Cardiac muscle cell (in vitro differentiated cells and primary cell): Measurements from ENCODE around the gene MCEMP1. TPM values are rescaled to one million over a fixed set of nuclear protein-coding genes. Genes with fewer than 3 reads are reported as not detected.

Experiments used
- DNase-seq, 2 donors: peaks; one replicate each; pipeline versions ENCODE4 v3.0.0 to v3.0.0-alpha.2; 2010 to 2017; ENCODE audit warnings: low read depth in 1 of 2, low spot score in 1 of 2
- H3K27ac ChIP-seq: fragments of 200-600 bp; sonication (generic); 2 replicates; pipeline ENCODE4 v1.5.1; 2016
- H3K27me3 ChIP-seq: fragments of 200-600 bp; sonication (generic); 2 replicates; pipeline ENCODE4 v1.6.0; 2016; ENCODE audit warnings: control low read depth
- H3K36me3 ChIP-seq: fragments of 200-600 bp; sonication (generic); 2 replicates; pipeline ENCODE4 v1.5.1; 2016; ENCODE audit warnings: control low read depth
- H3K4me1 ChIP-seq: fragments of 200-600 bp; sonication (generic); 2 replicates; pipeline ENCODE4 v1.8.1; 2017; ENCODE audit warnings: low read depth, mild to moderate bottlenecking, mixed run types
- H3K4me3 ChIP-seq: fragments of 200-600 bp; sonication (generic); 2 replicates; pipeline ENCODE4 v1.5.1; 2016; ENCODE audit warnings: mild to moderate bottlenecking
- H3K9me3 ChIP-seq: fragments of 200-600 bp; sonication (generic); 2 replicates; pipeline ENCODE4 v1.5.1; 2017; ENCODE audit warnings: low read depth, mild to moderate bottlenecking, control low read depth
- CTCF ChIP-seq: IDR thresholded peaks from 2 replicates; pipeline ENCODE4 v1.5.1; 2012; ENCODE audit warnings: low read depth, mild to moderate bottlenecking, low read length
- polyA plus RNA-seq: library from polyadenylated mRNA; unstranded; fragments of >200 nt; fragmentation: Nextera tagmentation; extraction: Ambion mirVana; gene quantifications from 2 replicates; pipeline ENCODE4 v1.2.1, GENCODE V29; 2016
- total RNA-seq: library from RNA; depleted of rRNA; stranded (reverse); fragments of >200 nt; gene quantifications from 2 replicates; pipeline ENCODE4 v1.2.3, GENCODE V29; 2016

The MCEMP1 gene
- total and polyA plus RNA-seq, 2 experiments from 2014 or later, result not detected

GRCh38 chr19:7645656-7646425 lies 31.0 kb upstream of the MCEMP1 start:
- H3K27me3 ChIP-seq, result peaks cover 6% of the 10 kb centered on the region
- no peaks in the 10 kb centered on the region for H3K9me3 ChIP-seq
- H3K36me3 ChIP-seq, result no peaks in the 10 kb centered on the region
- no peak for DNase-seq
- H3K4me3 ChIP-seq, result no peak overlapping the region
- TF ChIP-seq CTCF, result no peak
- H3K4me1 ChIP-seq, result no peaks in the 10 kb centered on the region
- no peak overlapping the region for H3K27ac ChIP-seq

GRCh38 chr19:7646426-7646700 lies 30.5 kb upstream of the MCEMP1 start:
- no peak overlapping the region for H3K27ac ChIP-seq
- no peak for DNase-seq
- H3K36me3 ChIP-seq, result no peaks in the 10 kb centered on the region
- TF ChIP-seq CTCF, result no peak
- peaks cover 11% of the 10 kb centered on the region for H3K27me3 ChIP-seq
- H3K4me1 ChIP-seq, result no peaks in the 10 kb centered on the region
- no peaks in the 10 kb centered on the region for H3K9me3 ChIP-seq
- H3K4me3 ChIP-seq, result no peak overlapping the region

GRCh38 chr19:7647156-7647555 lies 29.7 kb upstream of the MCEMP1 start:
- H3K9me3 ChIP-seq, result no peaks in the 10 kb centered on the region
- no peak for DNase-seq
- H3K27me3 ChIP-seq, result peaks cover 17% of the 10 kb centered on the region
- H3K36me3 ChIP-seq, result no peaks in the 10 kb centered on the region
- H3K4me3 ChIP-seq, result no peak overlapping the region
- no peak overlapping the region for H3K27ac ChIP-seq
- H3K4me1 ChIP-seq, result no peaks in the 10 kb centered on the region
- TF ChIP-seq CTCF, result no peak

- DNase-seq, result no peak
- Histone ChIP-seq H3K36me3 (no peaks in the 10 kb centered on the region), H3K27me3 (peaks cover 17% of the 10 kb centered on the region), H3K4me3 (no peak overlapping the region), H3K4me1 (no peaks in the 10 kb centered on the region), H3K9me3 (no peaks in the 10 kb centered on the region), H3K27ac (no peak overlapping the region)
- TF ChIP-seq CTCF, result no peak
These were observed 28.4 kb upstream of the MCEMP1 start for GRCh38 chr19:7648265-7649014.

DNA sequence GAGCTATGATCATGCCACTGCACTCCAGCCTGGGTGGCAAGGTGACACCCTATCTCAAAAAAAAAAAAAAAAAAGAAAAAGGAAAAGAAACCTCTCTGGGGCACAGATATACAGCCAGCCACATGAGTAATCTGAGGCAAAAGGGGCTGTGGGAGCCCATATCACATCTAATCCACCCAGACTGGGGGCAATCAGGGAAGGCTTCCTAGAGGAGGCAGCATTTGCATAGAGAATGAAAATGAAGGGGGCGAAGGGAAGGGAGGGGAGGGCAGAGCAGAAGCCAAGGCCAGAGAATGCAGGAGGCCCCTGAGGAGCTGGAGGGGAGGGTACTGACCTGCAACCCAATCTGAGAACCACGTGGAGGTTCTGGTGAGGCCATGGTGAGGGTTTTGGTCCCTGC lies 26.7 kb upstream of the MCEMP1 start:
- DNase-seq, result no peak

More for the DNA sequence above, 26.7 kb upstream of the MCEMP1 start:
- H3K27ac ChIP-seq, result no peak overlapping the region
- H3K4me1 ChIP-seq, result no peaks in the 10 kb centered on the region
- peaks cover 28% of the 10 kb centered on the region for H3K27me3 ChIP-seq
- no peak for TF ChIP-seq CTCF
- no peaks in the 10 kb centered on the region for H3K9me3 ChIP-seq
- H3K36me3 ChIP-seq, result no peaks in the 10 kb centered on the region
- H3K4me3 ChIP-seq, result no peak overlapping the region
